Activated CD4-positive, alpha-beta T cell treated with anti-CD3 and anti-CD28 coated beads, Interleukin-2, amount 10 ng/mL, durations not matched to agents 24 days and 14 days (primary cell): Measurements from ENCODE around the gene ASMTL. TPM values are rescaled to one million over a fixed set of nuclear protein-coding genes. Genes with fewer than 3 reads are reported as not detected.

Experiments used
- DNase-seq: peaks from one replicate; pipeline ENCODE4 v3.0.0; 2022
- H3K27ac Mint-ChIP-seq: one replicate; pipeline ENCODE4 v1.8.0; 2022; ENCODE audit warnings: mild to moderate bottlenecking, mixed read lengths
- H3K27me3 Mint-ChIP-seq: one replicate; pipeline ENCODE4 v1.8.0; 2022; ENCODE audit warnings: mixed read lengths
- H3K36me3 Mint-ChIP-seq: one replicate; pipeline ENCODE4 v1.8.0; 2022; ENCODE audit warnings: low read depth, mild to moderate bottlenecking, mixed read lengths
- H3K4me1 Mint-ChIP-seq: one replicate; pipeline ENCODE4 v1.8.0; 2021; ENCODE audit warnings: mixed read lengths
- H3K4me3 Mint-ChIP-seq: one replicate; pipeline ENCODE4 v1.8.0; 2022; ENCODE audit warnings: mild to moderate bottlenecking, moderate library complexity, mixed read lengths
- H3K9me3 Mint-ChIP-seq: one replicate; pipeline ENCODE4 v1.8.0; 2021; ENCODE audit warnings: mixed read lengths
- intact Hi-C: fragments of 100-400 bp; cut with micrococcal nuclease; formaldehyde crosslinking; loops from one replicate; pipeline ENCODE4 v1.15.1; 2023
- total RNA-seq: library from RNA; stranded (reverse); gene quantifications from 2 replicates; pipeline ENCODE4 v1.2.3, GENCODE V29; 2022

Gene ASMTL
- total RNA-seq, 1 donor from 2014 or later = 44.5 TPM

- intact Hi-C loops = no loop called here
- Mint-ChIP-seq H3K9me3 (no peaks in the 10 kb centered on the region), H3K27ac (peak overlapping the region; percentile 62), H3K36me3 (peaks cover 34% of the 10 kb centered on the region), H3K27me3 (no peaks in the 10 kb centered on the region), H3K4me3 (peak overlapping the region; percentile 22), H3K4me1 (peaks cover 8% of the 10 kb centered on the region)
- DNase-seq = no peak
These were observed 98.4 kb downstream of the ASMTL start for GRCh38 chrX:1354036-1355019.

Other genes with a start within 250 kb of the ASMTL start
- gene CRLF2, start 240.3 kb downstream of the ASMTL start, total RNA-seq = 0.95 and 1.5 TPM in 2 replicates
- gene CSF2RA, start 184.1 kb downstream of the ASMTL start, total RNA-seq = 0.28 and 0.30 TPM in 2 replicates
- gene IL3RA, start 116.1 kb downstream of the ASMTL start, total RNA-seq = 3.1 and 3.4 TPM in 2 replicates
- 302 and 306 TPM in 2 replicates for gene SLC25A6, start 60.8 kb downstream of the ASMTL start, total RNA-seq
- gene P2RY8, start 84.3 kb upstream of the ASMTL start, total RNA-seq = 19.1 and 19.5 TPM in 2 replicates
- 59.6 and 62.0 TPM in 2 replicates for gene AKAP17A, start 138.7 kb upstream of the ASMTL start, total RNA-seq
- 0.21 TPM in 1 of 2 replicates, not detected in the other for gene ASMT, start 162.2 kb upstream of the ASMTL start, total RNA-seq